Transverse colon (tissue), 4 donors: ENCODE data around the gene RHOF. TPM values are rescaled to one million over a fixed set of nuclear protein-coding genes. Genes with fewer than 3 reads are reported as not detected.

Experiments
- DNase-seq: peaks from one replicate; pipeline ENCODE4 v3.0.0-alpha.2; 2019
- H3K27ac ChIP-seq, 4 donors: fragments of 200-600 bp; sonication (generic); 2 replicates each; pipeline ENCODE4 v1.5.1; 2016 to 2018; ENCODE audit warnings: inconsistent platforms in 4 of 4
- H3K27me3 ChIP-seq: fragments of 200-600 bp; sonication (generic); 2 replicates; pipeline ENCODE4 v1.5.1; 2017; ENCODE audit warnings: inconsistent platforms
- H3K36me3 ChIP-seq, 4 donors: fragments of 200-600 bp; sonication (generic); 2 replicates each; pipeline ENCODE4 v1.5.1; 2017 to 2019; ENCODE audit warnings: inconsistent platforms in 4 of 4
- H3K4me1 ChIP-seq, 4 donors: fragments of 200-600 bp; sonication (generic); 2 replicates each; pipeline ENCODE4 v1.5.1; 2017 to 2020; ENCODE audit warnings: inconsistent platforms in 4 of 4
- H3K4me3 ChIP-seq, 4 donors: fragments of 200-600 bp; sonication (generic); 1 replicate in 1 of 4; 2 replicates in 3 of 4; pipeline versions ENCODE4 v1.5.1 to v1.6.1; 2017 to 2019; ENCODE audit warnings: inconsistent platforms in 4 of 4
- H3K9me3 ChIP-seq, 2 donors: fragments of 200-600 bp; sonication (generic); 2 replicates each; pipeline ENCODE4 v1.5.1; 2017 to 2019; ENCODE audit warnings: inconsistent platforms in 2 of 2
- CTCF ChIP-seq, 5 experiments: fragments of 200-600 bp in 3 of 5; fragments of 450-650 bp in 2 of 5; sonication (generic) in 3 of 5; IDR thresholded peaks; 1 replicate in 2 of 5; 2 replicates in 3 of 5; pipeline ENCODE4 v1.5.1; 2016 to 2017; ENCODE audit warnings: antibody characterized with exemption in 5 of 5, inconsistent platforms in 3 of 5, mild to moderate bottlenecking in 2 of 5, moderate library complexity in 1 of 5
- EP300 ChIP-seq: sonication (generic); formaldehyde crosslinking; IDR thresholded peaks from one replicate; pipeline ENCODE4 v1.6.1; 2017; ENCODE audit warnings: antibody characterized with exemption, low read depth
- POLR2A ChIP-seq: fragments of 450-650 bp; IDR thresholded peaks from one replicate; pipeline ENCODE4 v1.6.1; 2016; ENCODE audit warnings: antibody characterized with exemption, mild to moderate bottlenecking, moderate library complexity
- POLR2AphosphoS5 ChIP-seq, 3 donors: sonication (generic); formaldehyde crosslinking; IDR thresholded peaks; one replicate each; pipeline ENCODE4 v1.6.1; 2016; ENCODE audit warnings: antibody characterized with exemption in 3 of 3
- WGBS, 2 donors: methylation state at CpG; one replicate each; pipeline ENCODE4 v1.1.5; 2018; ENCODE audit warnings: low coverage in 1 of 2; 5-methylcytosine and 5-hydroxymethylcytosine counted together
- in situ Hi-C, 4 donors: fragments of 200-750 bp; cut with MboI; loops; one replicate each; pipeline versions ENCODE4 v1.15.0 to v1.15.1; 2017; ENCODE audit warnings: low sequenced_read_pairs in 3 of 4, low pct_ligation_motif_present in 1 of 4, low pct_unique_long_range_greater_than_20kb in 1 of 4
- intact Hi-C: fragments of 100-400 bp; cut with DNase I; formaldehyde crosslinking; loops from one replicate; pipeline ENCODE4 v1.15.1; 2023; ENCODE audit warnings: low total_unique reads
- total RNA-seq, 4 donors: library from RNA; depleted of rRNA; stranded (reverse); fragments of >200 nt; gene quantifications; one replicate each; pipeline ENCODE4 v1.1.0, GENCODE V29; 2016

Gene RHOF
- total RNA-seq, 4 donors from 2014 or later: 14.9 to 251 (median 150) TPM

DNA sequence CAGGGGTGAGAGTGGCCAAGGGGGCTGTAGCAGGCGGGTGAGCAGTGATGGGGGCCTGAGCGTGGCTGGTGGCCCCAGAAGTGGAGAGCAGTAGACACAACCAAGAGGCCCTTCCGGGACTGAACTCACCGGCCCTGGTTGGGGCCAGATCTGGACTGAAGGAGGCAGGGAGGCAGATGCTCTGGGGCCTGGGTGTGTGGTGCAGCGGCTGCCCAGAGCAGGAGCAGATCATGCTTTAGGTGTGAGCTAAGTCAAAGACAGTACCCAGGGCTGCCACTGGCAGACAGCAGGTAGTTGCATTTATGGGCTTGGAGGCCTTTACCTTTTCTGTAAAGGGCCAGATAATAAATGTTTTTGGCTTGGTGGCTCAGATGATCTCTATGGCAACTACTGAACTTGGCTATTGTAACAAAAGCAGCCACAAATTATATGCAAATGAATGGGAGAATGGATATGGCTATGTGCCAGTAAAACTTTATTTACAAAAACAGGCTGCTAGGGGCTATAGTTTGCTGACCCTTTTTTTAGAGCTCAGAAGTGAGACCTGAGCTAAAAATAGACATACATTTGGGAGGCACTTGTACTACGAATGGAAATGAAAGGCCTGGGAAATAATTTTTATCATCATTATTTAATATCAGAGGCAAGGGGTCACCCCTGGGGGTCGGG is 35.9 kb upstream of the RHOF start:
- H3K36me3 ChIP-seq: peaks cover 0 to 43% (median 20%) of the 10 kb centered on the region in 4 donors
- no peaks in the 10 kb centered on the region for H3K27me3 ChIP-seq
- H3K4me1 ChIP-seq: no peaks in the 10 kb centered on the region
- H3K27ac ChIP-seq: no peak overlapping the region
- 70 to 84% methylated on average over 2 to 7 of the region's 7 CpGs for WGBS, 2 donors
- TF ChIP-seq POLR2AphosphoS5 (IDR thresholded peaks at IDR 0.05) (no peak), EP300 (no peak), POLR2A (no peak), CTCF (IDR thresholded peaks at IDR 0.05) (no peak)
- intact Hi-C loops: no loop called here
- no peaks in the 10 kb centered on the region for H3K9me3 ChIP-seq
- in situ Hi-C loops: no loop called here
- no peak overlapping the region for H3K4me3 ChIP-seq
- DNase-seq: no peak

- intact Hi-C loops (no loop called here), in situ Hi-C loops (no loop called here)
- TF ChIP-seq POLR2AphosphoS5 (IDR thresholded peaks at IDR 0.05) (no peak), POLR2A (no peak), EP300 (no peak), CTCF (IDR thresholded peaks at IDR 0.05) (no peak)
- WGBS, 2 donors: 85 to 87% methylated on average over 4 to 9 of the region's 9 CpGs
- no peak for DNase-seq
- no peak overlapping the region for H3K27ac ChIP-seq
- no peaks in the 10 kb centered on the region for H3K4me1 ChIP-seq
- no peaks in the 10 kb centered on the region for H3K27me3 ChIP-seq
- no peaks in the 10 kb centered on the region for H3K9me3 ChIP-seq
- H3K4me3 ChIP-seq: no peak overlapping the region
- H3K36me3 ChIP-seq: peaks cover 0 to 46% (median 21%) of the 10 kb centered on the region in 4 donors
These were observed 35.3 kb upstream of the RHOF start for GRCh38 chr12:121828826-121829225.

GRCh38 chr12:121828306-121828705 is 34.8 kb upstream of the RHOF start:
- no peak overlapping the region for H3K4me3 ChIP-seq
- H3K27me3 ChIP-seq: no peaks in the 10 kb centered on the region
- 84 to 92% methylated on average over 4 to 8 of the region's 8 CpGs for WGBS, 2 donors
- no peaks in the 10 kb centered on the region for H3K4me1 ChIP-seq
- in situ Hi-C loops (no loop called here), intact Hi-C loops (no loop called here)
- no peak for DNase-seq
- no peaks in the 10 kb centered on the region for H3K9me3 ChIP-seq
- H3K27ac ChIP-seq: no peak overlapping the region
- H3K36me3 ChIP-seq: peaks cover 0 to 51% (median 24%) of the 10 kb centered on the region in 4 donors
- TF ChIP-seq EP300: no peak
- no peak for TF ChIP-seq POLR2A
- TF ChIP-seq CTCF (IDR thresholded peaks at IDR 0.05): no peak
- TF ChIP-seq POLR2AphosphoS5 (IDR thresholded peaks at IDR 0.05): no peak

GRCh38 chr12:121827351-121828099 is 34.0 kb upstream of the RHOF start:
- in situ Hi-C loops (no loop called here), intact Hi-C loops (no loop called here)
- Histone ChIP-seq H3K27me3 (no peaks in the 10 kb centered on the region), H3K9me3 (no peaks in the 10 kb centered on the region), H3K36me3 (peaks cover 0 to 57% (median 26%) of the 10 kb centered on the region in 4 donors), H3K4me3 (no peak overlapping the region), H3K4me1 (no peaks in the 10 kb centered on the region), H3K27ac (no peak overlapping the region)
- WGBS, 2 donors: 95 to 100% methylated on average over 2 to 39 of the region's 48 CpGs
- DNase-seq: no peak
- TF ChIP-seq POLR2AphosphoS5 (IDR thresholded peaks at IDR 0.05) (no peak), CTCF (IDR thresholded peaks at IDR 0.05) (no peak), EP300 (no peak), POLR2A (no peak)
